OCI-LY7 (cell line): ENCODE measurements around the gene CSE1L. TPM values are rescaled to one million over a fixed set of nuclear protein-coding genes. Genes with fewer than 3 reads are reported as not detected.

Source experiments
- BruUV-seq: library from RNA; stranded (reverse); fragments of 400-500 nt; replicated peaks from 2 replicates; lab custom pipeline; 2021; lab: Mats Ljungman, UMichigan
- CTCF ChIA-PET: fragments of 300-600 bp; sonication (Branson Sonifier 250); formaldehyde crosslinking; loops from one replicate; lab custom pipeline; 2022; ENCODE audit warnings: antibody characterized with exemption; ENCODE audit not compliant: unreplicated experiment; lab: Charles Lee
- POLR2A ChIA-PET: fragments of 300-600 bp; sonication (Branson Sonifier 250); formaldehyde crosslinking; loops from one replicate; lab custom pipeline; 2022; ENCODE audit warnings: antibody characterized with exemption; lab: Charles Lee
- DNase-seq: peaks from one replicate; pipeline ENCODE4 v3.0.0-alpha.2; 2015; ENCODE audit warnings: low spot score
- H2AFZ ChIP-seq: fragments of 200-600 bp; sonication (generic), shearing (Covaris generic); 2 replicates; pipeline ENCODE4 v1.6.1; 2014; ENCODE audit warnings: mild to moderate bottlenecking, antibody characterized with exemption, low read length, moderate library complexity
- H3K27ac ChIP-seq: fragments of 200-600 bp; sonication (generic); 2 replicates; pipeline ENCODE4 v1.5.1; 2014; ENCODE audit warnings: mixed run types, low read depth, mild to moderate bottlenecking, moderate library complexity, low read length, inconsistent platforms; ENCODE audit not compliant: poor library complexity, severe bottlenecking
- H3K36me3 ChIP-seq: fragments of 200-600 bp; sonication (generic); 2 replicates; pipeline ENCODE4 v1.6.1; 2014; ENCODE audit warnings: mild to moderate bottlenecking, antibody characterized with exemption, low read length, moderate library complexity, mixed read lengths; ENCODE audit not compliant: insufficient read depth
- H3K4me1 ChIP-seq: fragments of 200-600 bp; sonication (generic); 2 replicates; pipeline ENCODE4 v1.5.1; 2014; ENCODE audit warnings: mild to moderate bottlenecking, low read length; ENCODE audit not compliant: insufficient read depth, poor library complexity, severe bottlenecking
- H3K4me2 ChIP-seq: fragments of 200-600 bp; sonication (generic); 2 replicates; pipeline ENCODE4 v1.6.1; 2014; ENCODE audit warnings: mild to moderate bottlenecking, low read length
- H3K4me3 ChIP-seq: fragments of 200-600 bp; sonication (generic); 2 replicates; pipeline ENCODE4 v1.5.1; 2014; ENCODE audit warnings: mild to moderate bottlenecking, low read depth, low read length; ENCODE audit not compliant: poor library complexity, severe bottlenecking
- H3K79me2 ChIP-seq: fragments of 200-600 bp; sonication (generic); 2 replicates; pipeline ENCODE4 v1.6.1; 2016; ENCODE audit warnings: low read depth, mild to moderate bottlenecking, low read length, moderate library complexity, mixed read lengths; ENCODE audit not compliant: insufficient read depth
- H3K9me2 ChIP-seq: fragments of 200-600 bp; sonication (generic); 2 replicates; pipeline ENCODE4 v1.6.1; 2016; ENCODE audit warnings: mild to moderate bottlenecking, low read length, mixed read lengths; ENCODE audit not compliant: insufficient read depth
- H3K9me3 ChIP-seq: fragments of 200-600 bp; sonication (generic); 2 replicates; pipeline ENCODE4 v1.6.1; 2014; ENCODE audit warnings: mild to moderate bottlenecking, mixed run types, low read length, mixed read lengths
- H4K20me1 ChIP-seq: fragments of 200-600 bp; sonication (generic); 2 replicates; pipeline ENCODE4 v1.6.1; 2014; ENCODE audit warnings: mild to moderate bottlenecking, antibody characterized with exemption, low read length, moderate library complexity, mixed read lengths; ENCODE audit not compliant: insufficient read depth
- CTCF ChIP-seq: fragments of 200-600 bp; sonication (generic); conservative IDR thresholded peaks from 2 replicates; pipeline ENCODE4 v1.5.1; 2014; ENCODE audit warnings: mild to moderate bottlenecking, antibody characterized with exemption, low read length, moderate library complexity, mixed read lengths
- EZH2phosphoT487 ChIP-seq: fragments of 200-600 bp; sonication (generic); IDR thresholded peaks from 2 replicates; pipeline ENCODE4 v1.6.1; 2018; ENCODE audit warnings: low read depth, borderline replicate concordance, mild to moderate bottlenecking, mixed run types, antibody characterized with exemption, low read length, moderate library complexity, mixed read lengths
- intact Hi-C: fragments of 100-400 bp; cut with micrococcal nuclease; formaldehyde crosslinking; loops from one replicate; pipeline ENCODE4 v1.10.0; 2022; ENCODE audit not compliant: unreplicated experiment
- total RNA-seq, 2 experiments: library from RNA; depleted of rRNA in 1 of 2; stranded (reverse); fragments of >200 nt in 1 of 2; shearing (Covaris generic) in 1 of 2; gene quantifications; 2 replicates each; pipeline ENCODE4 v1.2.3, GENCODE V29; 2014 to 2022

The CSE1L gene
- total RNA-seq, 2 experiments from 2014 or later = 104 to 145 TPM

- CTCF ChIA-PET = no interaction called here
- H3K79me2 ChIP-seq = no peaks in the 10 kb centered on the region
- no peak for DNase-seq
- no peaks in the 10 kb centered on the region for H3K9me3 ChIP-seq
- no peaks in the 10 kb centered on the region for H3K4me1 ChIP-seq
- H2AFZ ChIP-seq = no peak overlapping the region
- H3K4me2 ChIP-seq = no peak overlapping the region
- POLR2A ChIA-PET = no interaction called here
- no peak overlapping the region for H3K27ac ChIP-seq
- peaks cover 75% of the 10 kb centered on the region for H3K36me3 ChIP-seq
- no peak for TF ChIP-seq CTCF
- TF ChIP-seq EZH2phosphoT487 = no peak
- H3K4me3 ChIP-seq = no peak overlapping the region
- no peaks in the 10 kb centered on the region for H4K20me1 ChIP-seq
- intact Hi-C loops = no loop called here
- no TSS peak for BruUV-seq
- no peaks in the 10 kb centered on the region for H3K9me2 ChIP-seq
Measured at GRCh38 chr20:49001741-49002140, 44.4 kb upstream of the CSE1L start.

- Histone ChIP-seq H4K20me1 (no peaks in the 10 kb centered on the region), H3K9me3 (no peaks in the 10 kb centered on the region), H3K27ac (no peak overlapping the region), H3K4me3 (no peak overlapping the region), H3K9me2 (no peaks in the 10 kb centered on the region), H3K4me2 (no peak overlapping the region), H3K4me1 (no peaks in the 10 kb centered on the region), H3K79me2 (no peaks in the 10 kb centered on the region), H2AFZ (no peak overlapping the region), H3K36me3 (peaks cover 66% of the 10 kb centered on the region)
- BruUV-seq = TSS peak; percentile 25
- TF ChIP-seq CTCF (no peak), EZH2phosphoT487 (no peak)
- intact Hi-C loops = no loop called here
- CTCF ChIA-PET = no interaction called here
- DNase-seq = no peak
- POLR2A ChIA-PET = interaction anchor here (0.7 kb wide), 1 partner anchor 14 kb away, joined by 3 read pairs; no protein-coding TSS in a partner anchor
Measured at GRCh38 chr20:49006446-49006980, 39.6 kb upstream of the CSE1L start.

- no peak for DNase-seq
- H3K9me3 ChIP-seq = no peaks in the 10 kb centered on the region
- ChIA-PET POLR2A (interaction anchor here (0.5 kb wide), 1 partner anchor 106 kb away, joined by 3 read pairs; no protein-coding TSS in a partner anchor), CTCF (no interaction called here)
- H3K4me1 ChIP-seq = no peaks in the 10 kb centered on the region
- no peak overlapping the region for H2AFZ ChIP-seq
- BruUV-seq = no TSS peak
- intact Hi-C loops = no loop called here
- H3K36me3 ChIP-seq = peaks cover 88% of the 10 kb centered on the region
- no peak overlapping the region for H3K4me3 ChIP-seq
- H3K79me2 ChIP-seq = no peaks in the 10 kb centered on the region
- H3K9me2 ChIP-seq = no peaks in the 10 kb centered on the region
- TF ChIP-seq EZH2phosphoT487 (no peak), CTCF (no peak)
- no peak overlapping the region for H3K27ac ChIP-seq
- H4K20me1 ChIP-seq = no peaks in the 10 kb centered on the region
- no peak overlapping the region for H3K4me2 ChIP-seq
Measured at GRCh38 chr20:49009899-49010631, 36.0 kb upstream of the CSE1L start.
